Fibroblast of skin of back (primary cell): ENCODE results near the gene APOC3. TPM values are rescaled to one million over a fixed set of nuclear protein-coding genes. Genes with fewer than 3 reads are reported as not detected.
A peak's percentile ranks its signal among the peaks of the same experiment; 100 is the strongest.
"Not testable (repeated sequence)": the region's sequence is repeated elsewhere in the genome, so short reads cannot be mapped to it uniquely, and the experiment has no call there.

ENCODE experiments used
- DNase-seq: peaks from one replicate; pipeline ENCODE4 v3.0.0-alpha.2; 2013
- polyA plus RNA-seq, 2 experiments: library from polyadenylated mRNA; unstranded; fragments of 120-200 nt; gene quantifications; one replicate each; pipeline ENCODE4 v1.2.1, GENCODE V29; 2013; ENCODE audit not compliant: insufficient read length in 2 of 2

The APOC3 gene
- not detected for polyA plus RNA-seq (2013, experiment 1 of 2; ENCODE audit: insufficient read length)
- polyA plus RNA-seq (2013, experiment 2 of 2; ENCODE audit: insufficient read length) = not detected

GRCh38 chr11:116829525-116830183, at the start of gene APOC3:
Gene APOC3, plus strand, starts transcription at chr11:116829907. Its CDS starts 676 bp downstream, at chr11:116830583.
- peak; percentile 75 for DNase-seq

DNA sequence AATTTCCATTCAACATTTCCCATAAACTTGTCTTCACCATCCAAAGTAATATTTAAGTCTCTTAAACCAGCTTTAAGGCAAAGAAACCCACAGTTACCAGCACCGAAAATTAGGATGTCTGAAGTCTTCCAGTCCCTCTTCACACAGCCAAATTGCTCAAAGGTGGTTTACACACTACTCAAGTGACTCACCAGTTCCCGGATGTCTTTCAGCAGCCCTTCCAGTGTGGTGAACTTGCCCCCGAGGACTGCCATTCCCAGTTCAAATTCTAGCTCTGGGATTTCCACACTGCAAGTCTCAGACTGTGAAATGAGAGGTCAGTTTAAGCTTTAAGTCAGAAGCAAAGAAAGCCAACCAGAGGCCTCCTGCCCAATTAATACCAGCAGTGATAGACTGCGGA, 47.0 kb upstream of the APOC3 start:
- no peak for DNase-seq

DNA sequence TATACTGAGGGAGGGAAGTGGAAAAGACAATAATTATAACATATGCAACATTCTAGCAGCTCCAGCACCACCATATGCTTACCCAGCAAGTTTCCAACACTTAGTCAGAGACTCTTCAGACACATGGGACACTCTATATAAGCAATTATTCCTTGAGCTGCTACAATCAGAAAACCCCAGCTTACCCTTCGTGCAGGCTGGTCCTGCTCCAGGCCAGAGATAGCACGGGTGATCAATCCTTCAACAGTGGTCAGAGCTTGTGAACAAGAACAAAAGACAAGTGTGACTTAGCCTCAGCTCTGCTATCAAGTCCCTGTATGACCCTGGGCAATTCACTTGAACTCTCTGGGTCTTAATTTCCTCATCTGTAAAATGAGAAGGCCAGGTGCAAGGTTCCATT, 43.4 kb upstream of the APOC3 start:
- no peak for DNase-seq

DNA sequence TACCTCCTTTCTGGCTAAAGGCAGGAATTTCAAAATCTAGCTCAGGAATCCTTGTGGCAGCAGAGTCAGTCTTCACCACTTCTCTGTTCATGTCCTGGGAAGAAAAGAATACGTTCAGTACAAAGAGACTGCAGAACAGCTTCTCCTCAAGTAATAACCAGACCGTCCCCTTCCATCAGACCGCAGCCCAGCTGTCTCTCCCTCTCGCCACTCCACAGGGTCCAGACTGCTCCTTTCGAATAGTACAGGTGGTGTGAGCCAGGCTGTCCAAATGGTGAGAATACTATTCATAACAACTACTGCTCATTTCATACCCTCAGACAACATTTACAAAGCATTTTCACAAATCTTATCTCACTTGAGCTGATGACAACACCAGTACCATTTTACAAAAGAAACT, 42.7 kb upstream of the APOC3 start:
- no peak for DNase-seq

GRCh38 chr11:116787436-116787785, 42.3 kb upstream of the APOC3 start:
- no peak for DNase-seq

DNA sequence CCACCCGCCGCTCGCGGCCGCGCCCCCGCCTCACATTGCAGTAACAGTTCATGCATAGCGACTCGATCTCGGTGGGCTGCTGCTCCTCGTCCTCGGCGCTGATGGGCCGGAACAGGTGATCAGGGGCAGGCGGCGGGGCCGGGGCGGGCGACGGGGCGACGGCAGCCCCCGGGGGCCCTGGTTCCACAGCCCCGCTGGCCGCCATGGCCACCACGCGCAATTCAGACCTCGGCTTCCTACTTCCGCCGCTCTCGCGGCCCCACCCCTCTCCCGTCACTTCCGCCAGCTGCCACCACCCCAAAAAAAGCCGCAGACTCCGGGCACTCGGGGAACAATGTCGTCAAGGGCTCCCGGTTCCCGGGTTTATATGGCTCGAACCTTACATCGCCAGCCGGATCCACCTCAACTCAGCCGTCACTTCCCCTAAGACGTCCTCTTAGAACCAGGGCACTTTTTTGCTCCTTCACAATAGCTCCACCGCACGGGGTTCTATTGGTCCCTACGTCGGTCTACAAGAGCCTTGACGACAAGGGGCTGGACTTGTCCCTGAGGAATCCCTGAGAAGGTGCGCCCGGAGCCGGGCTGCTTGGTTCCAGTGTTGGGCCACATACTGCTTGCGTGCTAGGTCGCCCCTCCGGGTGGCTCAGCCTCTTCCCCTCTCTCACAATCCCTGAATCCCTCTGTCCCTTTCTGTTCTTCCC, 41.8 kb upstream of the APOC3 start, which contains the start of gene ZPR1:
TSS of gene ZPR1 (minus strand) at position 238 of the 701 bp plus-strand sequence. CDS start at position 205, 33 bp downstream.
- peak; percentile 68 for DNase-seq

DNA sequence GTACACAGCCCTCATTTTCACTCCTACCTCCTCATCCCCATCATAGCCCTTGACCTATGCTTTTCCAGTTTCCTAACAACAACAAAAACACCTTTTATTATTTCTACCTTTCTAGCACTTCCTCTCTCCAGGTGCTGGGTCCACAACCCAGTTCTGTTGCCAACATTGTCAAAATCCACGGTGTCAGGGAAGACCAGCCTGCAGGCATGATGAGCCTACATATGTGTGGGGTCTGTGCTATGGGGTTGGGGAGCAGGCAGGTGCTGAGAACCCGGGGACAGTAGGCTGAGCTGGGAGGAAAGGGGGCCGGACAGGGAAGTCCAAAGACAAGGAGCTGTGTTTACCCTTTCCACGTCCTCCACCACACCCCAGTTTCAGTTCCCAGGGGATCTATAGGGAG, 41.2 kb upstream of the APOC3 start:
- no peak for DNase-seq

GRCh38 chr11:116788975-116789374, 40.7 kb upstream of the APOC3 start:
- no peak for DNase-seq

DNA sequence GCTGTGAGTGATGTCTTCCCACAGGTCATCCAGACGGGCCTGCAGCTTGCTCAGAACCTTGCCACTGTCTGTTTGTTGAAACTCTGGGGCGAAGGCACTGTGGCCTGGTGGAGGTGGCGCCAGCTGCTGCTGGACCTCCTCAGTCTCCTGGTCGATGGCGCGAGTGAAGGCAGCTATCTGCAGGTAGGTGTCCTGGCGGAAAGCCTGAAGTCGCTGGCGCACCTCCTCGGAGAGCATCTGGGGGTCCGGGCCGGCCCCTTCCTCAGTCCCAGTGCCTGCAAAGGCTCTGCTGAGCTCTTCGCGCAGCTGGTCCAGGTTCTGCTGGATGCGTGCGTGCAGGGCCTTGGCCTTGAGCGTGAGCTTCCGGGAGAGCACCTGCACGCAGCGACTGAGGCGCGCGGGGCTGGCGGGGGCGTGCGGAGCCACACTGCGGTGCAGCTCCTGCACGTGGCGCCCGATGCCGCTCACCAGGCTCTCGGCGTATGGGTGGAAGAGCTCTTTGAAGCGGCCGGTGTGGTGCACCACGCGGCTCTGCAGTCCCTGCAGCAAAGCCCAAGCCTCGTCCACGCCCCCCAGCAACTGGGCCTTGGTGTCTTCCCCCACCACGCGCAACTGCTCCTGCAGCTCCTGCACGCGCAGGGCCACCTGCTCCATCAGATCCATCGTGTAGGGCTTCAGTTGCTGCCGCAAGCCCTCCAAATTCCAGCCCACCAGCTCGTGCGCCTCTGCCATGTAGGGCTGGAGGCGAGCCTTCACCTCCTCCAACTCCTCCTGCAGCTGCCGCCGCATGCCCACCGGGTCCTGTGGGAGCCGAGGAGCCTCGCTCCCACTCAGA, 39.3 kb upstream of the APOC3 start:
- DNase-seq = no peak

DNA sequence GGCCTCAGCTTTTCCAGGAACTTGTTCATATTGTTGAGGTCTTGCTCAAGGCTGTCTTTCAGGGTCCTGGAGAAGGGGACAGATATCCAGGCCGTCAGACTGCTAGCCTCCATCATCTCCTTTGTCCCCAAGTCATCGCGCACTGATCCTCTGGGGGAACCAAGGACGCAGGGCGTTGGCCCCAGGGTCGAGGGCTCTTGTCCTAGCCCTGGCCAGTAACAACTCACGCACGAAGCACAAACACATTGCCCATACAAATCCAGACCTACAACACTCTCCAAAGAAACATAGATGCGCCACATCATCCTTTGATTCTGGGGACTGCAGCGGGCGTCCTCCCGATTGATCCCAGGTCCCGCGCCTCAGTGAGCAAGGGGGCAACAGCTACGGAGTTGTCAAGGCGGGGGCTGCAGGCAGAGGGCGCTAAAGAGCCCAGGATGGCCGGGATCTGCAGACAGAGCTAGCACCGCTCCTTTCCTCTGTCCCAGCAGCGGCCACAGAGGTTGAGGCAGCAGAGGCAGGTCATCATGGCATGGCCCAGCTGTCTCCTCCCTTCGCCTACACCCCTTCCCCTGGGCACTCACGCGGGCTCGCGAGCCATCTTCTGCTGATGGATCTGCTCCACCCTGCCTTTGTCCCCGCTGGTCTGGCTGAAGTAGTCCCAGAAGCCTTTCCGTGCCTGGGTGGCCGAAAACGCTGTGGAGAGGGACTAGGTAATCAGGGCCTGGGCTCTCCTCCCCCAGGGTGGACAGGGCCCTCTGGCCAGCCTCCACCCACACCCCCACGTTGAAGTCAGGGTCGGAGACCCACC, 38.5 kb upstream of the APOC3 start:
- DNase-seq = peak; percentile 61

GRCh38 chr11:116791813-116792143, 37.9 kb upstream of the APOC3 start, which contains the start of gene APOA5:
Gene APOA5, minus strand, starts transcription at chr11:116791879. Its CDS starts 19 bp downstream, at chr11:116791860.
- DNase-seq = no peak

GRCh38 chr11:116792144-116792868, 37.4 kb upstream of the APOC3 start:
- DNase-seq = no peak

GRCh38 chr11:116792869-116793771, 36.6 kb upstream of the APOC3 start:
- DNase-seq = peak; percentile 85

- DNase-seq = peak; percentile 40
These were observed 36.0 kb upstream of the APOC3 start for GRCh38 chr11:116793772-116794097.

DNA sequence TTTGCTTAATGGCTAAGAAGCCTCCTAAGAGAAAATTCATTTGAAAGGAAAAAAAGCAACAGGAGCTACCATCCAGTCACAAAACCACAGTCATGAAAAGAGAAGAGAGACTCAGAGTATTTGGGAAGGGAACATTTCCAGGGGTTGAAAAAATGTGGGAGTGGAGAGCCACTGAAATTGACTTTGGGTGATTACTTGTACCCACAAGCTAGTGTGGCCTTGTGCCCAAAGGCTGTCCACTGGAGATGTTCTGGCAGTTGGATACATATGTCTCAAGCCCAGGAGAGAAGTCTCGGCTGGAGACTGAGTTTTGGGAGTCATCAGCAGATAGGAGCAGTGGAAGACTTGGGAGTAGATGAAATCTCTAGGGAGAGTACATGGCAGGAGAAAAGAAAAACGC, 34.9 kb upstream of the APOC3 start:
- no peak for DNase-seq

GRCh38 chr11:116796548-116796947, 33.2 kb upstream of the APOC3 start:
- DNase-seq = no peak

GRCh38 chr11:116797816-116798215, 31.9 kb upstream of the APOC3 start:
- no peak for DNase-seq

GRCh38 chr11:116798368-116798767, 31.3 kb upstream of the APOC3 start:
- no peak for DNase-seq

DNA sequence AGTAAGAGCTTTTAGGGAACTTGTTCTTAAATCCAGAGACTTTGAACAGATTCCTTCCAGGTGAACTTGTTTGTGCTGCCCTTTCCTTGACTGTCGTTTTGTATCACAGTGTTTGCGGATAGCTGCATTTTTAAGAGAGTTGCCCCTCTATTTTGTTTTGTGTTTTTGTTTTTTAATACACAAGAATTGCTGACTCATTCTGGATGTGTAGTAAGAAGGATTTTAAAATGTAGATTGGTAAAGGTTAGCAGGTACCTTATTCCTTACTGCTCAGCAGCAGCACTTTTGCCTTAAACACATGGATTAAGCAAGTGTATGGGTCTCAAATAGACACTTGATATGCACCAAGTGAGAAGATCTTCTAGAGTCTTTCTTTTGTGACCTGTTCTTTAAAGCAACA, 29.1 kb upstream of the APOC3 start:
- DNase-seq = no peak

DNA sequence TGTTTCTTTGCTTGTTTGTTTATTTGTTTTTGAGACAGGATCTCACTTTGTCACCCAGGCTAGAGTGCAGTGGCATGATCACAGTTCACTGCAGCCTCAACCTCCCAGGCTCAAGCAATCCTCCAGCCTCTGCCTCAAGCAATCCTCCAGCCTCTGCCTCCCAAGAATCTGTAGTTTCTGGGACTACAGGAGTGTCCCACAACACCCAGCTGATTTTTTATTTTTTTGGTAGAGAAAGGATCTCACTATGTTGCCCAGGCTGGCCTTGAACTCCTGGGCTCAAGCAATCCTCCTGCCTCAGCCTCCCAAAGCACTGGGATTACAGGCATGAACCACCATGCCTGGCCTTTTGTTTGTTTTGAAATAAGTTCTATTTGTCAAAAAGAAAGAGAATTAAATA, 28.0 kb upstream of the APOC3 start:
- DNase-seq = not testable (repeated sequence)

DNA sequence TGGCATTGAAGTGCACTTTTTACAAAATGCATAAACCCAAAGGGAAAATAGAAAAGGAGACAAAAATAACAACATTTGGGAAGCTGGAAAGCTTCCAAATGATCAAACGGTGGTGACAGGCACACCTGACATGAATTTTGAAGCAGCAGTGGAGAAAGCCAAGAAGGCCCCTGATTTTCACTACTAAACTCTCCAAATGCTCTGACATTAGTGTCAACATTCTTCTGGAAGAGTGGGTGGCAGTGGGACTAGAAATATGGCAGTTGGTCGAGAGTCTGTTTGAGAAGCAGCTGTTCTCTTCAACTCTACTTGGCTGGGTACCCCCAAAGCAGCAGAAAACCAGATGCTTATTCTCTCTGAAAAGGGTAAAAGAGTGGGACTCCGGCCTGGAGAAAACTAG, 25.7 kb upstream of the APOC3 start:
- no peak for DNase-seq
